Hair follicle dermal papilla cell (primary cell): ENCODE results near the gene ALOXE3. TPM values are rescaled to one million over a fixed set of nuclear protein-coding genes. Genes with fewer than 3 reads are reported as not detected.

Source experiments
- small RNA-seq: library from RNA; depleted of rRNA; stranded (forward); fragments of <200 nt; gene quantifications from one replicate; pipeline ENCODE3, GENCODE V24; 2012
- total RNA-seq: library from RNA; depleted of rRNA; stranded (reverse); fragments of >200 nt; gene quantifications from 2 replicates; pipeline ENCODE4 v1.2.3, GENCODE V29; 2012

ALOXE3 gene
- total RNA-seq = under 0.01 TPM in 1 of 2 replicates, not detected in the other

GRCh38 chr17:8117980-8118768 is at the start of gene ALOXE3:
ALOXE3 (minus strand) TSS chr17:8118514; CDS start chr17:8117990, 524 bp downstream.

GRCh38 chr17:8162233-8162996 is 44.1 kb upstream of the ALOXE3 start, which contains the start of gene VAMP2:
VAMP2 (minus strand) TSS chr17:8162948; CDS start chr17:8162879, 69 bp downstream.

GRCh38 chr17:8152112-8152775 is 33.9 kb upstream of the ALOXE3 start, which contains the start of gene PER1:
PER1 (minus strand) TSS chr17:8152404; CDS start chr17:8150706, 1,698 bp downstream.

DNA sequence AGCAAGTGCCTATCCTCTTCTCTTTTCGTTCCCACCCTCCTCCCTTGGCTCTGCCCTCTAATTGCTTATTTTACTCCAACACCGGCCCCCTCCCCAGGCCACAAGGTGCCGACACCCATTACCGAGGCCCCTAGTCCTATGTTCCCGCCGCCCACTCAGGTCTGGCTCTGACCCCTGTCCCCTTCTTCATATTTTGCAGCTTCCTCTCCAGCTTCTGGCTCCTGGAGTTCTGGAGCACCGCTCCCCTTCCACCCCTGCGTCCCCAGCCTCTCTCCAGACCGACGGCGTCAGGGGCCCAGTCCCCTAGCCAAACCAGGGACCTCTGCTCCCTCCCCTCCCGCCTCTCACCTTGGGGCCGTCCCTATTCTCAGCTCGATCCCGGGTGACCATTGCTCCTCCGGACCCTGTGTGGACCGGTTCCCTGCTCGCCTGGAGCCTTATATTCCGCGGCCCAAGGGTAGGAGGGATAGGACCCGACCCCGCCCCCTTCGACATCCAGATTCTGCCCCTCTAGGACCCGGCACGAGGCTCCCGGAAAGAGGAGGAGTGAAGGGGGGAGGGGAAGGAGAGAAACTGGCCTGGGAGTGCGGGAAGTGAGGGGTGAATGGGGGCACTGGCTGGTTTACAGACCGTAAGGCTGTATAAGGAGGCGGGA is 5.5 kb upstream of the ALOXE3 start, which contains the start of gene HES7:
TSS of gene HES7 (minus strand) at position 412 of the 655 bp plus-strand sequence. CDS start at position 390, 22 bp downstream.

DNA sequence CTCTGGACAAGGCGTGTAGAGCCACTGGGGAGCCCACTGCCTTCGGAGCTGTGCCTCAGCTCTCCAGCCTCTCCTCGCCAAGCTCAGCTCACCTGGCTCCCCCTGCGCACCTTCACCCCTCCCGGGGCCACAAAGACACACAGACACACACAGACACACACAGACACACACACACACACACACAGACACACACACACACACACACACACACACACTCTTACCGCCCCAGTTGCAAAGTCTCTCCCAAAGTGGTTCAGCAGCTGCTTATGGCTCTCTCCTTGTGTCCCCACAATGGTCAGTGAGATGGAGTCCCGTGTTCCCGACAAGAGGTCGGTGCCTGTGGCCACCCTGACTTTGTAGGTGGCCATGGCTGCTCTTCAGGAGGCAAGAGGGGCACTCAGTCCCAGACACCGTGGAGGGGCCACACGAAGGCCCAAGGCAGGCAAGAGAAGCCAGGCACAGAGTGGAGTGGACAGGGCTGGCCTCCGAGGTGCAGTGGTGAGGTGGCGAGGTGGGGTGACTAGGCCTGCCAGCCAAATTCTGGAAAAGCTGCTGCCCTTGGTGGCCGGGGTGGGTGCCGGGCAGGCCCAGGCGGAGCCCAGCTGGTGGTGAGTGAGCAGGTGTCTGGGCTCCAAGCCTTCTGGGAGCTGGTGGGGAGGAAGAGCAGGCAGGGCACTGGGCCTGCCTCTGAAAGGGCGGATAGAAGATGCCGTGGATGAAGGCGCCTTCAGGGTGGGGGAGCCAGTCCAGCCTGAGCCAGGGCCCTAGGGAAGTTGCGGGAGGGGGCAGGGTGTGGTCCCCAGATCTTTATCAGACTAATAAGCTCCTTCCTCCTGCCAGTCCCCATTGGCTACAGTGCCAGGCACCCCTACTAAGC is 31.0 kb downstream of the ALOXE3 start, which contains the start of gene ALOX12B:
TSS of gene ALOX12B (minus strand) at position 642 of the 877 bp plus-strand sequence. CDS start at position 368, 274 bp downstream.

Small RNAs within 50 kb of the gene (small RNA-seq; reads per million reads assigned to genes)
- gene MIR4314 = not detected

Other genes starting within 250 kb of the ALOXE3 start
- gene CHD3, start 229.7 kb downstream of the ALOXE3 start, total RNA-seq = 114 and 141 TPM in 2 replicates
- 1.3 and 4.2 TPM in 2 replicates for gene RNF227, start 202.2 kb downstream of the ALOXE3 start, total RNA-seq
- gene KCNAB3, start 188.7 kb downstream of the ALOXE3 start, total RNA-seq = 0.49 and 1.6 TPM in 2 replicates
- 39.1 and 42.9 TPM in 2 replicates for gene TRAPPC1, start 186.6 kb downstream of the ALOXE3 start, total RNA-seq
- 22.2 and 23.3 TPM in 2 replicates for gene CNTROB, start 186.3 kb downstream of the ALOXE3 start, total RNA-seq
- not detected in 2 replicates for gene GUCY2D, start 115.9 kb downstream of the ALOXE3 start, total RNA-seq
- not detected in 2 replicates for gene ALOX15B, start 79.5 kb downstream of the ALOXE3 start, total RNA-seq
- 0.12 TPM in 1 of 2 replicates, not detected in the other for gene ALOX12B, start 30.8 kb downstream of the ALOXE3 start, total RNA-seq
- gene HES7, start 5.6 kb upstream of the ALOXE3 start, total RNA-seq = 0.16 and 0.73 TPM in 2 replicates
- gene PER1, start 33.9 kb upstream of the ALOXE3 start, total RNA-seq = 12.3 and 17.2 TPM in 2 replicates
- gene VAMP2, start 44.4 kb upstream of the ALOXE3 start, total RNA-seq = 4.4 and 5.5 TPM in 2 replicates
- 11.0 and 14.8 TPM in 2 replicates for gene TMEM107, start 57.9 kb upstream of the ALOXE3 start, total RNA-seq
- gene BORCS6, start 71.7 kb upstream of the ALOXE3 start, total RNA-seq = 5.8 and 7.8 TPM in 2 replicates
- 2.1 and 6.1 TPM in 2 replicates for gene AURKB, start 92.1 kb upstream of the ALOXE3 start, total RNA-seq
- gene CTC1, start 129.5 kb upstream of the ALOXE3 start, total RNA-seq = 6.6 and 8.8 TPM in 2 replicates
- 13.6 and 22.6 TPM in 2 replicates for gene PFAS, start 130.8 kb upstream of the ALOXE3 start, total RNA-seq
- gene RANGRF, start 170.2 kb upstream of the ALOXE3 start, total RNA-seq = 11.5 and 15.5 TPM in 2 replicates
- 0.81 and 1.2 TPM in 2 replicates for gene SLC25A35, start 176.9 kb upstream of the ALOXE3 start, total RNA-seq
- not detected in 2 replicates for gene ARHGEF15, start 191.7 kb upstream of the ALOXE3 start, total RNA-seq
- gene ODF4, start 221.3 kb upstream of the ALOXE3 start, total RNA-seq = not detected in 2 replicates